ENCODE data around the gene FBXL13.
"Not testable (repeated sequence)": the region's sequence is repeated elsewhere in the genome, so short reads cannot be mapped to it uniquely, and the experiment has no call there.

DNA sequence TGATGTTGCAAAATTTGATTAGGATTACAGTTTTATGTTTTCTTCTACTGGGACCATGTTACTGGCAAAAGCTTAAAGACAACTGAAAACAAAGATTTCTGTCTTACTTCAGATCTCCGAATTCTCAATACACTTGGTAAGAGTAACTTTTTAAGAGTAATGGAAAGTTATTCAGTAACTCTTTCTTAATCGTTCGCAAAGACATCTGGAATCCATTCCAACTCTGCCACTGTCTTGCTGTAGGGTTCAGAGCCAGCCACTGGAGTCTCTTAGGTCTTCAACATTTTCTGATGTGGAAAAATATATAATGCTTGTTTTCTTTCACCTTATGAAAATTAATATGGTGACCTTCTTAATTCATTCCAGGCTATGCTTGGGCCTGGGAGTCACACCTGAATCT lies 295.9 kb downstream of the FBXL13 start:
- TF ChIP-seq, protein P1, sequence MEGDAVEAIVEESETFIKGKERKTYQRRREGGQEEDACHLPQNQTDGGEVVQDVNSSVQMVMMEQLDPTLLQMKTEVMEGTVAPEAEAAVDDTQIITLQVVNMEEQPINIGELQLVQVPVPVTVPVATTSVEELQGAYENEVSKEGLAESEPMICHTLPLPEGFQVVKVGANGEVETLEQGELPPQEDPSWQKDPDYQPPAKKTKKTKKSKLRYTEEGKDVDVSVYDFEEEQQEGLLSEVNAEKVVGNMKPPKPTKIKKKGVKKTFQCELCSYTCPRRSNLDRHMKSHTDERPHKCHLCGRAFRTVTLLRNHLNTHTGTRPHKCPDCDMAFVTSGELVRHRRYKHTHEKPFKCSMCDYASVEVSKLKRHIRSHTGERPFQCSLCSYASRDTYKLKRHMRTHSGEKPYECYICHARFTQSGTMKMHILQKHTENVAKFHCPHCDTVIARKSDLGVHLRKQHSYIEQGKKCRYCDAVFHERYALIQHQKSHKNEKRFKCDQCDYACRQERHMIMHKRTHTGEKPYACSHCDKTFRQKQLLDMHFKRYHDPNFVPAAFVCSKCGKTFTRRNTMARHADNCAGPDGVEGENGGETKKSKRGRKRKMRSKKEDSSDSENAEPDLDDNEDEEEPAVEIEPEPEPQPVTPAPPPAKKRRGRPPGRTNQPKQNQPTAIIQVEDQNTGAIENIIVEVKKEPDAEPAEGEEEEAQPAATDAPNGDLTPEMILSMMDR (IDR thresholded peaks at IDR 0.05), result not testable (repeated sequence)
- not testable (repeated sequence) for TF ChIP-seq POLR2A (IDR thresholded peaks at IDR 0.05)
